AG09319 (cell line): Measurements from ENCODE around the gene ANKRD11.

Source experiments
- DNase-seq: peaks from one replicate; pipeline ENCODE4 v3.0.0-alpha.2; 2010; ENCODE audit warnings: low read depth; ENCODE audit errors: extremely low read depth
- CTCF ChIP-seq: IDR thresholded peaks from 2 replicates; pipeline ENCODE4 v1.5.1; 2011; ENCODE audit warnings: low read depth, mild to moderate bottlenecking, inconsistent platforms, low read length, moderate library complexity

The ANKRD11 gene

DNA sequence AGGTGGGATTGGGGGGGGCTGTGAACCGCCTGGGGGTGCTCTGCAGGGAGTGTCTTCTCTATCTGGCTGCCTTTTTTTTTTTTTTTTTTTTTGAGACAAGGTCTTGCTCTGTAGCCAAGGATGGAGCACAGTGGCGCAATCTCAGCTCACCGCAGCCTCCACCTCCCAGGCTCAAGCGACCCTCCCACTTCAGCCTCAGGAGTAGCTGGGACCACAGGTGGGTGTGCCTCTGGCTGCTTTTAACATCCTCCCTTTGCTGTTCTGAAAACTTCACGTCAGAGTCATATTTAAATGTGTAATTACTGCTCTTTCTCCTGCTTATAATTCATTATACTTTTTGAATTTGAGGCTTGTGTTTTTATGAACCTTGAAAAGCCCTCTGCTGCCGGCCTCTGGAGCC, 194.4 kb downstream of the ANKRD11 start:
- TF ChIP-seq CTCF = no peak
- DNase-seq = no peak

DNA sequence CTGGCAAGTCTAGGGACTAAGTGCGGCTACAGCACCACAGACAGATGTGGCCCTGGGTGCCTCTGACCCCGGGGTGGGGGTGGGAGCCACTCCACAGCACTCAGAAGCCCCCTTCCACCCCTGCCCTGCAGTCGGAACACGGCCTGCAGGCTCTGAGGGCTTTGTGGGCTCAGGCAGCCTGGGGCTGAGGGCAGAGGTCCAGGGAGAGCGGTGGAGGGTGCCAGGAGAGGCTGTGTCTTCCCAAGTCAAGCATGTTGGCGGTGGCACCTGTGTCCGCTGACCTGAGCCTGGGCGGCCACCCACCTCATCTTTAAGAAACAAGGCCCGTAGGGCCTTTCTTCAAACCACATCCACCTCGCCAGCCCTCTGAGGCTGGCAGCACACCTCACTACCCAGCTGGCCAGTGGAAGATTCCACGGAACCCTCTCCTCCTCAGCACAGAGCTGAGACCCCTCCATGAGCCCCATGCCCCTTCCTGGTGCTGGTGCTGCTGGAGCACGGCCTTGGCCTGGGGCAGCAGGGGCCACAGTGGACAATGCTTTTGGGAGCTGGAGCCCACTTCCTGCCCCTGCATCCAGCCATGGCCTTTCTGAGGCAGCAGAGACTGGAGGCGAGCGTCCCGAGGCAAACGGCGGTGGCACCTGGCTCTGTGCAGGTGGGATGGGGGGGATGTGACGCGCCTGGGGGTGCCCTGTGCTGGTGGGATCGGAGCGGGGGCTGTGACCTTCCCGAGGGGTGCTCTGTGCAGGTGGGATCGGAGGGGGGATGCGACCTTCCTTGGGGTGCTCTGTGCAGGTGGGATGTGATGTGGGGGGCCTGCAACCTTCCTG, 195.1 kb downstream of the ANKRD11 start:
- no peak for TF ChIP-seq CTCF
- no peak for DNase-seq

- no peak for TF ChIP-seq CTCF
These were observed 195.9 kb downstream of the ANKRD11 start for GRCh38 chr16:89294486-89294885.

DNA sequence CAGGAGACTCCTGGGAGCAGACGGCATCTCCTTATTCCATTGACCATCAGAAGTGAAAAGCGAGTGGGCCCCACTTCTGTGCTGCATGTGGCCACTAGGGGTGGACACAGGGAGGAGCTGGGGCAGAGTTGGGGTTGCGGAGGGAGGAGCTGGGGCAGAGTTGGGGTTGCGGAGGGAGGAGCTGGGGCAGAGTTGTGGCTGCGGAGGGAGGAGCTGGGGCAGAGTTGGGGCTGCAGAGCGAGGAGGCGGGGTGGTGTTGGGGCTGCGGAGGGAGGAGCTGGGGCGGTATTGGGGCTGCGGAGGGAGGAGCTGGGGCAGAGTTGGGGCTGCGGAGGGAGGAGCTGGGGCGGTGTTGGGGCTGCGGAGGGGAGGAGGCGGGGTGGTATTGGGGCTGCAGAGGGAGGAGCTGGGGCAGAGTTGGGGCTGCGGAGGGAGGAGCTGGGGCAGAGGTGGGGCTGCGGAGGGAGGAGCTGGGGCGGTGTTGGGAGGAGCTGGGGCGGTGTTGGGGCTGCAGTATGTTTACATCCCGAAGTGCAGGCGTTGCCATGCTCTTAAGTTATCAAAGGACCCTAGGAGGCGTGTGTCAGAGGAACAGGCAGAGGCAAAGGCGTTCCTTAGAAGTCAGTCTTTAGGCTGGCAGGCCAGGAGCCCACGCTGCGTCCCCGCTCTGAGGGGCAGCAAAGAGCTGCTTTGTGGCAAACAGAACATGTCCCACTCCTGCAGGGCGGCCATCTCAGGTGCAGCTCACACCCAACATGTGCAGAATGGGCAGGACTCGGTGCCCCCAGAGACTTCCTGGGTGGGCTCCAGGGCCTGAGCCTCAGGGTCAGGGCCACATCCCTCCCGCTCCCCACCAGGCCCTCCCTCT, 196.9 kb downstream of the ANKRD11 start:
- no peak for DNase-seq
- no peak for TF ChIP-seq CTCF

More at GRCh38 chr16:89294486-89294885, 195.9 kb downstream of the ANKRD11 start:
- no peak for DNase-seq

DNA sequence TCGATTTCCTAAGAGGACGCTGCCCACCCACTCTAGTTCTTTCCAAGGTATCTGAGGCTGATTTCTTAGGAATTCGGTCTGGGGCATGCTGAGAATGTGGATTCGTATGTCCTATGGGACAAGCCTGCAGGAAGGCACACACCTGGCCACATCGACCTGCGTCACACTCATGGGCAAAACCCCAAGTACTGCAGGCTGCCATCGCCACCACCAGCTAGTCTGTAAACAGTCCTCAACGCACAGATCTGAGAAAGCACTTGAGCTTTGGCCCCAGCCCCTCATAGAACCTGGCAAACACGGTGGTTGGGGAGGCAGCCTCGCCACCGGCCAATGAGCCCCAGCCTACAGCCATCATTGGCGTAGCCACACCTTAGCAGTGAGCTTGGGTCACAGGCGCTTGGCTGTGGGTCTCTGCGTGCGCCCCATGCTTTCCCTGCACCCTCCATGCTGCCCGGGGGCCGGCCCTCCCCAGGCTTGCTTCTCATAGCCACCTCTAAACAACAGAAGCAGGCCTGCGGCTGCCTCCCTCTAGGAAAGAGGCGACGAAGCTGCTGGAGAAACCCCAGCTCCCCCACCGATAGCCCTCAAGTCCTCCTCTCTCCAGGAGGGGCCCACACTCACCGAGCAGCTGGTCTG, 197.8 kb downstream of the ANKRD11 start:
- DNase-seq = no peak
- TF ChIP-seq CTCF = no peak

- no peak for DNase-seq
- TF ChIP-seq CTCF = no peak
These were observed 198.6 kb downstream of the ANKRD11 start for GRCh38 chr16:89291776-89292175.
